Islet of Langerhans (tissue), 1 donor: ENCODE results near the gene ZNF718.
"Not testable (repeated sequence)": the region's sequence is repeated elsewhere in the genome, so short reads cannot be mapped to it uniquely, and the experiment has no call there.

Experiments used
- FAIRE-seq: peaks from one replicate; lab custom pipeline; 2011; peaks lifted over from hg19 to GRCh38; lab: Jason Lieb, UNC

The ZNF718 gene

GRCh38 chr4:124275-125081 lies at the start of gene ZNF718:
Gene ZNF718 (plus strand): TSS chr4:124501. CDS start chr4:124671, 170 bp downstream.
- peak; percentile 61 for FAIRE-seq

GRCh38 chr4:85951-86350 lies 38.4 kb upstream of the ZNF718 start:
- no peak for FAIRE-seq

- not testable (repeated sequence) for FAIRE-seq
Measured at GRCh38 chr4:86559-87324, 37.6 kb upstream of the ZNF718 start.

GRCh38 chr4:98386-98785 lies 25.9 kb upstream of the ZNF718 start:
- no peak for FAIRE-seq

- FAIRE-seq: no peak
Measured at GRCh38 chr4:99863-100262, 24.4 kb upstream of the ZNF718 start.

GRCh38 chr4:107083-107443 lies 17.2 kb upstream of the ZNF718 start:
- no peak for FAIRE-seq

GRCh38 chr4:107444-108429 lies 16.6 kb upstream of the ZNF718 start:
- no peak for FAIRE-seq

- no peak for FAIRE-seq
Measured at GRCh38 chr4:112771-113170, 11.5 kb upstream of the ZNF718 start.

GRCh38 chr4:113732-114131 lies 10.6 kb upstream of the ZNF718 start:
- FAIRE-seq: no peak

GRCh38 chr4:114149-114548 lies 10.2 kb upstream of the ZNF718 start:
- FAIRE-seq: no peak

GRCh38 chr4:116499-116898 lies 7.8 kb upstream of the ZNF718 start:
- FAIRE-seq: no peak

- FAIRE-seq: no peak
Measured at GRCh38 chr4:120616-121015, 3.7 kb upstream of the ZNF718 start.

- FAIRE-seq: no peak
Measured at GRCh38 chr4:121408-122084, 2.8 kb upstream of the ZNF718 start.

GRCh38 chr4:123922-124274 lies 403 bp upstream of the ZNF718 start:
- not testable (repeated sequence) for FAIRE-seq

- no peak for FAIRE-seq
Measured at GRCh38 chr4:125091-125771, 930 bp downstream of the ZNF718 start.

GRCh38 chr4:125833-126232 lies 1.5 kb downstream of the ZNF718 start:
- no peak for FAIRE-seq

- FAIRE-seq: no peak
Measured at GRCh38 chr4:132483-132882, 8.2 kb downstream of the ZNF718 start.

GRCh38 chr4:138935-139334 lies 14.6 kb downstream of the ZNF718 start:
- no peak for FAIRE-seq

GRCh38 chr4:139691-140090 lies 15.4 kb downstream of the ZNF718 start:
- FAIRE-seq: no peak

GRCh38 chr4:146621-147020 lies 22.3 kb downstream of the ZNF718 start:
- FAIRE-seq: no peak

GRCh38 chr4:147233-147632 lies 22.9 kb downstream of the ZNF718 start:
- no peak for FAIRE-seq
